IPS-18a (cell line): ENCODE results near the gene MEIS2.
A peak's percentile ranks its signal among the peaks of the same experiment; 100 is the strongest.

Experiments
- H3K27ac ChIP-seq: one replicate; pipeline ENCODE4 v1.5.1; 2013; ENCODE audit warnings: low read length
- H3K27me3 ChIP-seq: one replicate; pipeline ENCODE4 v1.6.1; 2013; ENCODE audit warnings: mild to moderate bottlenecking, low read length; ENCODE audit not compliant: control insufficient read depth, insufficient read depth
- H3K36me3 ChIP-seq: one replicate; pipeline ENCODE4 v1.6.1; 2013; ENCODE audit warnings: low read depth, low read length; ENCODE audit not compliant: control insufficient read depth
- H3K4me1 ChIP-seq: one replicate; pipeline ENCODE4 v1.6.1; 2013; ENCODE audit warnings: low read depth, low read length; ENCODE audit not compliant: control insufficient read depth
- H3K4me3 ChIP-seq: one replicate; pipeline ENCODE4 v1.5.1; 2013; ENCODE audit warnings: low read length
- H3K9ac ChIP-seq: one replicate; pipeline ENCODE4 v1.6.1; 2013; ENCODE audit warnings: mild to moderate bottlenecking, low read length, moderate library complexity
- H3K9me3 ChIP-seq: one replicate; pipeline ENCODE4 v1.6.1; 2013; ENCODE audit warnings: low read depth, low read length; ENCODE audit not compliant: control insufficient read depth

Gene MEIS2

DNA sequence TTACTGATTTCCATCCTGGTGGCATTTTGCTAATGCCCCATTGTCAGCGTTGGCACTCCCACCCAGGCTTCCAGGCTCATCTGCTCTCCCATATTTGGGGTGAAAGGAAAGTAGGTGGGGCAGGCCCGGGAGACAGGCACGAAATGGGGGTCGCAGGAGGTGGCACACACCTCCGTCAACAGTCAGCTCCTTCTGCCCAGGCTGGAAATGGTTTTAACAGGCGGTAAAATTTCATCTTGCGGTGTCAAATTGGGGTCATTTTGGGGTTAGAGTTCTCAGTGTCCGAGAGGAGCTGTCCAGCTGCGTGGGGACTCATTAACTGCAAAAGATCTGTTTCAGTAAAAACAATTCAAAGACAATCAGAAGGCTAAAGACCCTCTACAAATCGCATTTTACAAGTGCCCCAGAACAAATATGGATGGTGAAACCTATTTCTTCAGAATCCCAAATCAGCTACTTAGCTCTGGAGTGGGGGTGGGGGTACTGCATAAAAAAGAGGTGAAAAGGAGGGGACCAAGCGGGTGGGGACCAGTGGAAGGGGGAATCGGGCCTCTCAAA lies 4.2 kb upstream of the MEIS2 start:
- no peaks in the 10 kb centered on the region for H3K9me3 ChIP-seq
- H3K36me3 ChIP-seq = no peaks in the 10 kb centered on the region
- H3K4me1 ChIP-seq = peaks cover 39% of the 10 kb centered on the region
- peak overlapping the region; percentile 25 for H3K4me3 ChIP-seq
- H3K27ac ChIP-seq = no peak overlapping the region
- peaks cover 83% of the 10 kb centered on the region for H3K27me3 ChIP-seq
- no peak overlapping the region for H3K9ac ChIP-seq

DNA sequence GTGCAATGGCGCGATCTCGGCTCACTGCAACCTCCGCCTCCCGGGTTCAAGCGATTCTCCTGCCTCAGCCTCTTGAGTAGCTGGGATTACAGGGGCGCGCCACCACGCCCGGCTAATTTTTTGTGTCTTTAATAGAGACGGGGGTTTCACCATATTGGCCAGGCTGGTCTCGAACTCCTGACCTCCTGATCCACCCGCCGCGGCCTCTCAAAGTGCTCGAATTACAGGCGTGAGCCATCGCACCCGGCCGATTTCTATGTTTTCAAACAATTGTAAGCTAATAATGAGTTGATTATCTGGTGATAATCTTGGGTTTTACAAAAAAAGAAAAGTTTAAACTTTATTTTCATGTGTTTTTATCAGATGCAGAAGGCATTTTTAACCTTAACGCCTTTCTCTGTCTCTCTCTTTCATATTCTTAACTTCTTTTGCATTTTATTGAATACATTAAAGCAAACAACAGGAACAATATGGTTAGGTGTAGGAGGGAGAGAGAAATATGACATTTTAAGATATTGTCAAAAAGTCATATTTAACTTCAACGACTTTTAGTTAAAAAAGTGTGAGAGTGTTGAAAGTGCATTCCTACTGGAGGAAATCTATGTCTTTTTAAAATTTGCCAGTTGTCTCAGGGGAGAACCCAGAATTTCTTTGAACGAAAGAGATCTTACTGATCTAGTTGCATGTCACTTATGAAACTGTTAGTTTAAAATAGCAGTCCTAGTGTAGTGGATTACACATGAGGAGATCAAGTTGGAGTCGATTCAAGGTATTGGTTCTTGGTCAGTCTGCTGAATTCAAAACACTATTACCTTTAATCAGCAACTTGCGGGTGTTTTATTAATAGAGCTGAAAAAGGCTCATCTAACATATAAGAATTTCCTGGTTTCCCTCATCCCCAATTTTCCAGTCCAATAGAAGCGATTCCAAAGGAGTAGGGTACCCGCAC lies 3.4 kb upstream of the MEIS2 start:
- Histone ChIP-seq H3K9me3 (no peaks in the 10 kb centered on the region), H3K27me3 (peaks cover 83% of the 10 kb centered on the region), H3K27ac (no peak overlapping the region), H3K36me3 (no peaks in the 10 kb centered on the region), H3K9ac (no peak overlapping the region), H3K4me3 (peak overlapping the region; percentile 25), H3K4me1 (peaks cover 35% of the 10 kb centered on the region)

DNA sequence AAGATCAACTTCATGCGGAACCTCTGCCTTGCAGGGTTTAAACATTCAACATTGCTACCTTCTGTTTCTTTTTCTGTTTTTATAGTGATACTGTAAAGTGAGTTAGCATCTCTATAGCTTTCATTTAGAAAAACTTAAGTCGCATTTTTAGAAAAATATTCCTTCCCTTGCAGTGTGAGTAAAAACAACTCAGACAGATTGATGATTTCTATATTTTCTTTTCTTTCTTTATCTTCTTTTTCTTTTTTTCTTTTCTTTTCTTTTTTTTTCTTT lies 2.8 kb upstream of the MEIS2 start:
- Histone ChIP-seq H3K27me3 (peaks cover 83% of the 10 kb centered on the region), H3K36me3 (no peaks in the 10 kb centered on the region), H3K4me1 (peaks cover 33% of the 10 kb centered on the region), H3K27ac (no peak overlapping the region), H3K9ac (no peak overlapping the region), H3K9me3 (no peaks in the 10 kb centered on the region), H3K4me3 (peak overlapping the region; percentile 63)

DNA sequence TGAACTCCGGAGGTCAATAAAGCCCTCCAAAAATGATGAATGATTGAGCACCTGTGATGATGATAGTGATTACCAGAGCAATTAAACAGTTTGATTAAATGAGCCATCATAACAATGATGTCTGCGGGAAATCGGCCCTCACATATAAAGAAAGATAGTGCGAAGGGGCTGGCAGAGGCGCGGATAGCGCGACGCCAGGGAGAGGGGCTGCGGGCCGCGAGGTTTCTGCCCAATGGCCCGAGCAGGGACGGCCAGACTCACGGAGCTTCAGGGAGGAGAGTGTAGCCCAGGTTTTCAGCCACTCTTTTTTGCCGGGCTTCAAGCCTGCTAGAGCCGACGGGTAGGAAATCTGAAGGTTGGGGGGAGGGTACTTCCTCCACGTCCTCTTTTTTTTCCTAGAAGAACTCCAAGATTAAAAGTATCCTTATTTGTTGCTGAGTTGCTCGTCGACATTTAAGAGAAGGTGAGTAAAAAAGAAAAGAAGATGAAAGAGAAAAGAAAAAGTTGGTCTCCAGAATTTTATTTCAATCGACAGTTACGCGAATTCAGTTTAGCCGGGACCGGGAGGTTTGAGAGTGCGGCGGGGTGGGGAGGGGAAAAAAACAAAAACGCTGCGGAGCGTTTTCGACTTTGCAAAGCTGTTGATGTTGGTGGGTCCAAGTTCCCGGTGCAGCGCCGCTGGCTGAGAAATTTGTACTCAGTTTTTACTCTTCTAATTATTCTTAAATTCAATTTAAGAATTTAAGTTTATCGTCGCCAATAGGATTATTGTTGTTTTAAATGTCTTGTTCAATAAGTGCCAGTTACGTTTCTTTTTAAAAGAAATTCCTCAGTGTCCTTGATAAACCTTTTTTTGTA lies 2.2 kb upstream of the MEIS2 start:
- Histone ChIP-seq H3K4me1 (peaks cover 31% of the 10 kb centered on the region), H3K4me3 (peak overlapping the region; percentile 63), H3K27ac (no peak overlapping the region), H3K9ac (no peak overlapping the region), H3K36me3 (no peaks in the 10 kb centered on the region), H3K27me3 (peaks cover 83% of the 10 kb centered on the region), H3K9me3 (no peaks in the 10 kb centered on the region)

DNA sequence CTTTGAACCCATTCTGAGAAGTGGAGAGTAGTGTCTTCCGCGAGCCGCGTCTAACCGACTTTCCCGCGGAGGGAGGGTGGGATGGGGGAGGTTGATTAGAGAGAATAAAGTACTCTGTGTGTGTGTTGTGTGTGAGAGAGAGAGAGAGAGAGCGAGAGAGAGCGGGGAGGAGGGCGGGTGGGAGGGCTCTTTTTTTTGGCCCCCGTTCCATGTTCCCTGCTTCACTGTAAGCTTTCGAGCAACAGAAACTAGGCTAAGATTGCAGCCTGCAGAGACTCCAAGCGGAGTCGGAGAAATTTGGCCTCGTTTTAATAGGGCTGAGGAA lies 1.6 kb upstream of the MEIS2 start:
- Histone ChIP-seq H3K9ac (no peak overlapping the region), H3K9me3 (no peaks in the 10 kb centered on the region), H3K4me1 (peaks cover 29% of the 10 kb centered on the region), H3K27me3 (peaks cover 84% of the 10 kb centered on the region), H3K4me3 (peak overlapping the region; percentile 63), H3K36me3 (no peaks in the 10 kb centered on the region), H3K27ac (no peak overlapping the region)

DNA sequence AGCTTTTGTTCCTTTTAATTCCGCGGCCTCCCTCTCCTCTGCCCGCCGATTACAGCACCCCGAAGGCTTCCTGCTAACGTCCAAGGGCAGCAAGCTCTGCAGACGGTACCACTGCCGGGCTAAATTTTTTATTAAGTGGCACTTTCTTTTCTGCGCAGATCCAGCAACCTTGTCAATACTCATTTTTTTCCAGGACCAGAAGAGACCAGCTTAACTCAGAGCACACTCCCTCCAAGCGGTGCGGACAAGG lies 542 bp upstream of the MEIS2 start:
- H3K27me3 ChIP-seq = peaks cover 85% of the 10 kb centered on the region
- H3K36me3 ChIP-seq = no peaks in the 10 kb centered on the region
- H3K4me1 ChIP-seq = peaks cover 38% of the 10 kb centered on the region
- no peak overlapping the region for H3K27ac ChIP-seq
- H3K4me3 ChIP-seq = peak overlapping the region; percentile 63
- H3K9me3 ChIP-seq = no peaks in the 10 kb centered on the region
- H3K9ac ChIP-seq = peak overlapping the region; percentile 10

DNA sequence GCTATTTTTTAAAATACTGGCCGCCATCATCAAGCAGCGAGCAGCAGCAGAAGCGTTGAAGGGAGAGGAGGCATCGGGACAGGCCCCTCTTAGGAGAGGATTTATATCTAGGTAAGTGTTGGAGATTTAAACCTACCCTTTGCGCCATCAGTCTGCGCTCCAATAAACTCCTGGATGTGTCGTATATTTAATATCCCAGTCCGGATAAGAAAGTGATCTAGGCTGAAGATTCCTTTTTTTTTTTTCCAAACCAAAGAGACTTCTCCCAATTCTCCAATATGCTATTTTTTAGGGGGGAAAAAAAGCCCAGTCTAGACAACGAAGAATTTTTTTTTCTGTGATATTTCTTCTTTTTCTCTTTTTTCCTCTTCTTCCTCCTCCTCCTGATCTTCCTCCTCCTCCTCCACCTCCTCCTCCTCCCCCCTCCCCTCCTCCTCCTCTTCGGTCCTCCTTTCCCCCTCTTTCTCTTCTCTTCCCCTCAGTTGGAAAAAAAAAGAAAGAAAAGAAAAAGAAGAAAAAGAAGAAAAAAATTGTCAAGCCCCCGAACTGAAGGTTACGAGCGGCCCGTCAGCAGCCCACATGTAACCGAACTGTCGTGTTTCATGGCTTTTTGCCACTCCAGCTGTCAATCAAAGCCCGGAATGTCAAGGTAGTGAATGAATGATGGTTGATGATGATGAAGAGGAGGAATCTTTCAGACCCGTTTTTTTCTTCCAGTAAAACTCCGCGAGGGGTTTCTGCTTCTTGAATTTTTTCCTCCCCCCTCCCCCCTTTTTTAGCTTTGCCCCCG lies 835 bp downstream of the MEIS2 start:
- Histone ChIP-seq H3K4me3 (peak overlapping the region; percentile 75), H3K4me1 (peaks cover 40% of the 10 kb centered on the region), H3K27ac (no peak overlapping the region), H3K9ac (peak overlapping the region; percentile 44), H3K9me3 (no peaks in the 10 kb centered on the region), H3K27me3 (peaks cover 79% of the 10 kb centered on the region), H3K36me3 (no peaks in the 10 kb centered on the region)

DNA sequence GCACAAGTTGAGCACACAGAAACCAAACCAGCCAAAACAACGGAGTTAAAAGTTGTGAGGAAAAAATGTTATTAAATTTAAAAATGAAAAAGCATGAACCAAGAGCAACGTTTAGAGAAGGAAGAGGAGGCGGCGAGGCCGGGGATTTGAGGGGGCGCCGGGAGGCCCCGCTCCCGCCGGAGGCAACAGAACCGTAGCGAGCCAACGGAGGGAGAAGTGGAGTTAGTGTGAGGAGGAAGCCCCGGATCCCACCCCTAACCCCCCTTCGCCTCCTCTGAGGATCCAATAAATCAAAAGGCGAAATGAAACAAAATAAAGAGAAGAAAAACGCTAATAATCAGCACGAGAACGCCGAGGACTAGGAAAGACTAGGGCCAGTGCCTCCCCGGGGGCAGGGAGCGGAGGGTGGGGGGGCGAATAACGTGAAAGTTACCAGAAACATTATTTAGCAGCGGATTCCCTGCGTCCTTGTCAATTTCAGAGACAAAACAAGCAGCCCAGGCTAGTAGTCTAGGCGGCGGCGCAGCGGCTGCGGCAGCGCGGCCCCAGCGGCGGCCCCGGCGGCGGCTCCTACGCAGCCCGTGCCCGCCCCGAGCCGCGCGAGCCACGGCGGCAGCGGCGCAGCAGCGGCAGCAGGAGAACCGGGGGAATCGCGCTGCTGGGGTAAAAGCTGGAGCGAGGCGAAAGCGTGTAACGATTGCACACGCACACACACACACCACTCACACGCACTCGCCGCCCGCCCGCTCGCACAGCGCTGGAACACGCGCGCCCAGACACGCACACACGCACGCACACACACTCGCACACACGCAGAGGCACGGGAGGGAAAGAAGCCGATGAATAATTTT lies 1.7 kb downstream of the MEIS2 start:
- Histone ChIP-seq H3K36me3 (no peaks in the 10 kb centered on the region), H3K9ac (peak overlapping the region; percentile 22), H3K9me3 (no peaks in the 10 kb centered on the region), H3K27me3 (peaks cover 79% of the 10 kb centered on the region), H3K4me3 (peak overlapping the region; percentile 80), H3K4me1 (peaks cover 40% of the 10 kb centered on the region), H3K27ac (no peak overlapping the region)

DNA sequence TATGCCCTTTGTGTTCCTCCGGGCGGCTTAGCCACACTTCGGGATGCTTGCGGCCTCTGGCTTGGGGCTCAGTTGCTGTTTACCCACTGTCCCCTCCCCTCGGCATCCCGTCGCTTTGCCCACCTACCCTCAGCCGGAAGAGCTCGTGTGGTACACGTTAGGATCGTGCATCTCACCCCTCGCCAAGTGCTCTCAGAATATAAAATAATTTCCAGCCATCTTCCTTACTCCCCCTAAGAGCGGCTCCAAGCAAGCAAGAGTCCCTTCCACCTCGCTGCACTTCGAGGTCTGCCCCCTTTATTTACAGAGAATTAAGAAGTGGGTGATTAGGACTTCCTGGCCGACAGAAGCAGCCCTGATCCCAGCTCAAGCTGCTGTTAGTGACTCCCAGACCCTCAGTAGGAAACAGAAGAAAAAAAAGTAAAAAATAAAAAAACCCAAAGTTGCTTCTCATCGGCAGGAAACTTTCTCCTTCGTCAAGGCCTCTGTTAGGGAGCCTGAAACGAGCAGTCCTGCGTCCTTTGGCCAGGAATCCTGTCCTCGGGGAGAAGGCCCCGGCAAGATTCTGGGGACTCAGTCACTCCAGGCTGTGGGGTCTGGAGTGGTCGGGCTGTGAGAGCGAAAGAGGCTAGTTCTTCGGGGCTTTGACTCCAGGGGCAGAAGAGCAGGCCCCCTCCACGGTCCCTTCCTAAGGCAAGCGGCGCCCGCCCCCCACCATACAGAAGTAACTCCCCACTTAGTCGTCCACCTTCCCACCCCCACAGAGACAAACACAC lies 3.0 kb downstream of the MEIS2 start:
- Histone ChIP-seq H3K4me1 (peaks cover 47% of the 10 kb centered on the region), H3K4me3 (peak overlapping the region; percentile 80), H3K9ac (peak overlapping the region; percentile 10), H3K36me3 (no peaks in the 10 kb centered on the region), H3K27me3 (peaks cover 79% of the 10 kb centered on the region), H3K9me3 (no peaks in the 10 kb centered on the region), H3K27ac (no peak overlapping the region)

DNA sequence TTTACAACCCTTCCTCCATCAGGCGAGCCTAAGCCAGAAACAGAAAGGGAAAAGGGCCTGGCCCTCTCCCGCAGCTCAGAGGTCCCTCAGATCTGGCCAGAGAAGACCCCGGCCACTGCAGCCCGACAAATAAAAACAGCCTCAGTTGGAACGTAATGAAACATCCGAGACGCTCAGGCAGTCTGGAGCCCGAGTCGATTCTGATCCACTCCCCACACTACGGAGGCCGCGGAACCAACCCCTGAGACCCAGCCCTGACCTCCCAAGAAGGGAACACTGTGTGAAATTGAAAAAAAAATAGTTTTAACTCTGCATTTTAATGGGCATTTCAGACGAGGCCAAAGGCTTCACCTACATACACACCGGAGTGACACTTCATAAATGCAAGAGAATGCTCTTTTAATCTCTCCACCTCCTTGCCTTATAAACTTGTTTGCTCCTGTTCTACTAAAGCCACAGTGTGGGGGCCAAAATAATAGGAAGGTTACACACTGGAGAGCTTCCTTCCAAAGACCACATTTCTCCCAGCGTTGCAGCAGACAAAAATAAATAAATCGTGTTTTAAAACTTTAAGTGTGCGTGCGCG lies 3.7 kb downstream of the MEIS2 start:
- Histone ChIP-seq H3K4me1 (peaks cover 51% of the 10 kb centered on the region), H3K9ac (peak overlapping the region; percentile 10), H3K4me3 (peak overlapping the region; percentile 80), H3K27me3 (peaks cover 82% of the 10 kb centered on the region), H3K27ac (no peak overlapping the region), H3K9me3 (no peaks in the 10 kb centered on the region), H3K36me3 (no peaks in the 10 kb centered on the region)
